ENCODE measurements around the gene TRAPPC4.

Gene TRAPPC4

DNA sequence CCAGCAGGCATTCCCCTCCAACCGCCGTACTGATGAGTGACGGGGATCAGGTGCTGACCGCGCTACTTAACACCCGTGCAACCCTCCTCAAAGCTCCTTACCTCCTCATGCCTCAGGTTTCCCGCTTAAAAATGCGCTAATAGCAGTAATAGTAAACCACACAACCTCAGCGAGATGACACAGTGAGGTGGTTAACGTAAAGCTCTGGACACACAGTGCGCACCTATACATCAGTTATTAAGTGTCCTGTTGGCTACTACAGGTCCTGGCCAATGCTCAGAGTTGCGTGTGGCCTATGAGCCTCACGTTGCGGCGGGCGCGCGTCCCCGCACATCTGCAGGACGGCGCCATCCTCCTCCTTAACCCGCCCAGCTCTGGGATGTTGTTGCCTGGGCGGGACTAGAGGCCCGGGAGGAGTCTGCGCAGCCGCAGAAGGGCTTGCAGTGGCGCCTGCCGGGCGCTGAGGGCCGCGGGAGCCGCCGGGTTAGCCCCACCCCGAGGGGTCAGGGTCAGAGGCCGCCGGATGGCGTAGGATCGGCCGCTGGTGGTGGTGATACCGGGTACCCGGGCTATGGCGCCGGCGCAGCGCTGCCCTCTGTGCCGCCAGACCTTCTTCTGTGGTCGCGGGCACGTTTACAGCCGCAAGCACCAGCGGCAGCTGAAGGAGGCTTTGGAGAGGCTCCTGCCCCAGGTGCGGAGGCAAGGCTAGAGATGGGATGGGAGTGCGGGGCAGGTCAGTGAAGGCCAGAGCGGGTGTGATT lies 20.8 kb upstream of the TRAPPC4 start, which contains the start of gene CENATAC:
Gene CENATAC (plus strand): TSS at position 512 of the 761 bp plus-strand sequence. CDS start 60 bp downstream, at position 572.
- TF ChIP-seq EZH2 (IDR thresholded peaks at IDR 0.05; ENCODE audit: borderline replicate concordance, low read depth, low read length, severe bottlenecking): no peak
- TF ChIP-seq, protein P1, sequence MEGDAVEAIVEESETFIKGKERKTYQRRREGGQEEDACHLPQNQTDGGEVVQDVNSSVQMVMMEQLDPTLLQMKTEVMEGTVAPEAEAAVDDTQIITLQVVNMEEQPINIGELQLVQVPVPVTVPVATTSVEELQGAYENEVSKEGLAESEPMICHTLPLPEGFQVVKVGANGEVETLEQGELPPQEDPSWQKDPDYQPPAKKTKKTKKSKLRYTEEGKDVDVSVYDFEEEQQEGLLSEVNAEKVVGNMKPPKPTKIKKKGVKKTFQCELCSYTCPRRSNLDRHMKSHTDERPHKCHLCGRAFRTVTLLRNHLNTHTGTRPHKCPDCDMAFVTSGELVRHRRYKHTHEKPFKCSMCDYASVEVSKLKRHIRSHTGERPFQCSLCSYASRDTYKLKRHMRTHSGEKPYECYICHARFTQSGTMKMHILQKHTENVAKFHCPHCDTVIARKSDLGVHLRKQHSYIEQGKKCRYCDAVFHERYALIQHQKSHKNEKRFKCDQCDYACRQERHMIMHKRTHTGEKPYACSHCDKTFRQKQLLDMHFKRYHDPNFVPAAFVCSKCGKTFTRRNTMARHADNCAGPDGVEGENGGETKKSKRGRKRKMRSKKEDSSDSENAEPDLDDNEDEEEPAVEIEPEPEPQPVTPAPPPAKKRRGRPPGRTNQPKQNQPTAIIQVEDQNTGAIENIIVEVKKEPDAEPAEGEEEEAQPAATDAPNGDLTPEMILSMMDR (IDR thresholded peaks at IDR 0.05; ENCODE audit: borderline replicate concordance, extremely low read depth, low read length, poor library complexity, severe bottlenecking): no peak
- H3K4me1 ChIP-seq (ENCODE audit: insufficient read depth, low read length): peaks cover 43% of the 10 kb centered on the region
- no peaks in the 10 kb centered on the region for H4K20me1 ChIP-seq (ENCODE audit: insufficient read depth, low read length)
- peak within 1 kb of the TSS; percentile 99 for H2AFZ ChIP-seq (ENCODE audit: low read depth, low read length)
- DNase-seq (peak; percentile 96), ATAC-seq (ENCODE audit: insufficient read depth, low read depth) (peak; percentile 95)
- H3K79me2 ChIP-seq (ENCODE audit: insufficient read depth, low read length): peaks cover 54% of the 10 kb centered on the region
- H3K9me3 ChIP-seq (ENCODE audit: insufficient read depth, low read length, severe bottlenecking): no peaks in the 10 kb centered on the region
- peak within 1 kb of the TSS; percentile 72 for H3K9ac ChIP-seq (ENCODE audit: low read depth, low read length)
- peaks cover 39% of the 10 kb centered on the region for H3K36me3 ChIP-seq (ENCODE audit: insufficient read depth, low read length)
- no peaks in the 10 kb centered on the region for H3K27me3 ChIP-seq (ENCODE audit: insufficient read depth, low read length, poor library complexity)
- peak within 1 kb of the TSS; percentile 79 for H3K4me2 ChIP-seq (ENCODE audit: insufficient read depth, low read length)
- peak within 1 kb of the TSS; percentile 92 for H3K27ac ChIP-seq (ENCODE audit: low read length)
- H3K4me3 ChIP-seq (ENCODE audit: low read depth in 1 of 2, low read length in 2 of 2): peak within 1 kb of the TSS; percentile 53 to 86

DNA sequence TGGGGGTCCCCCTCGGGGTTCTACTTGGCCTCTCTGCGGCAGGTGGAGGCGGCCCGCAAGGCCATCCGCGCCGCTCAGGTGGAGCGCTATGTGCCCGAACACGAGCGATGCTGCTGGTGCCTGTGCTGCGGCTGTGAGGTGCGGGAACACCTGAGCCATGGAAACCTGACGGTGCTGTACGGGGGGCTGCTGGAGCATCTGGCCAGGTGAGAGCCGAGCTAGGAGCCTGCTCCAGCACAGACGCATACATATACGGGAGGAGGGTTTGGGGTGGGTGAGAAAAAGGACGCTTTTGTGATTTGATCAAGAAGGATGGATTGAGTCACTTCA lies 20.2 kb upstream of the TRAPPC4 start:
- Histone ChIP-seq H2AFZ (ENCODE audit: low read depth, low read length) (peak overlapping the region; percentile 99), H3K4me1 (ENCODE audit: insufficient read depth, low read length) (peaks cover 43% of the 10 kb centered on the region), H3K9me3 (ENCODE audit: insufficient read depth, low read length, severe bottlenecking) (no peaks in the 10 kb centered on the region), H3K4me2 (ENCODE audit: insufficient read depth, low read length) (peak overlapping the region; percentile 79), H4K20me1 (ENCODE audit: insufficient read depth, low read length) (no peaks in the 10 kb centered on the region), H3K36me3 (ENCODE audit: insufficient read depth, low read length) (peaks cover 44% of the 10 kb centered on the region), H3K4me3 (ENCODE audit: low read depth in 1 of 2, low read length in 2 of 2) (peak overlapping the region; percentile 53 to 86), H3K27me3 (ENCODE audit: insufficient read depth, low read length, poor library complexity) (no peaks in the 10 kb centered on the region), H3K27ac (ENCODE audit: low read length) (peak overlapping the region; percentile 75), H3K79me2 (ENCODE audit: insufficient read depth, low read length) (peaks cover 59% of the 10 kb centered on the region), H3K9ac (ENCODE audit: low read depth, low read length) (peak overlapping the region; percentile 72)
- DNase-seq: no peak
- no peak for TF ChIP-seq EZH2 (IDR thresholded peaks at IDR 0.05; ENCODE audit: borderline replicate concordance, low read depth, low read length, severe bottlenecking)
- TF ChIP-seq, protein P1 (IDR thresholded peaks at IDR 0.05; ENCODE audit: borderline replicate concordance, extremely low read depth, low read length, poor library complexity, severe bottlenecking): no peak
- ATAC-seq (ENCODE audit: insufficient read depth, low read depth): peak; percentile 27

GRCh38 chr11:118998822-118999221 lies 19.7 kb upstream of the TRAPPC4 start:
- DNase-seq (no peak), ATAC-seq (ENCODE audit: insufficient read depth, low read depth) (no peak)
- Histone ChIP-seq H3K36me3 (ENCODE audit: insufficient read depth, low read length) (peaks cover 48% of the 10 kb centered on the region), H4K20me1 (ENCODE audit: insufficient read depth, low read length) (no peaks in the 10 kb centered on the region), H3K4me2 (ENCODE audit: insufficient read depth, low read length) (peak overlapping the region; percentile 79), H3K4me1 (ENCODE audit: insufficient read depth, low read length) (peaks cover 43% of the 10 kb centered on the region), H3K9me3 (ENCODE audit: insufficient read depth, low read length, severe bottlenecking) (no peaks in the 10 kb centered on the region), H3K79me2 (ENCODE audit: insufficient read depth, low read length) (peaks cover 59% of the 10 kb centered on the region), H3K4me3 (ENCODE audit: low read depth in 1 of 2, low read length in 2 of 2) (peak overlapping the region; percentile 53 to 86; a peak in 3 of 4 replicates), H3K27ac (ENCODE audit: low read length) (peak overlapping the region; percentile 75), H2AFZ (ENCODE audit: low read depth, low read length) (peak overlapping the region; percentile 99; the same call in 1 of the 2 replicates), H3K27me3 (ENCODE audit: insufficient read depth, low read length, poor library complexity) (no peaks in the 10 kb centered on the region), H3K9ac (ENCODE audit: low read depth, low read length) (peak overlapping the region; percentile 72)
- no peak for TF ChIP-seq EZH2 (IDR thresholded peaks at IDR 0.05; ENCODE audit: borderline replicate concordance, low read depth, low read length, severe bottlenecking)
- TF ChIP-seq, protein P1 (IDR thresholded peaks at IDR 0.05; ENCODE audit: borderline replicate concordance, extremely low read depth, low read length, poor library complexity, severe bottlenecking): no peak

Measured in DND-41 (cell line).